Kidney capillary endothelial cell (primary cell): ENCODE data around the gene MEF2C.
"Not testable (repeated sequence)": the region's sequence is repeated elsewhere in the genome, so short reads cannot be mapped to it uniquely, and the experiment has no call there.

ENCODE experiments used
- DNase-seq: peaks from one replicate; pipeline ENCODE4 v3.0.0-alpha.2; 2018; ENCODE audit warnings: low spot score

MEF2C gene

DNA sequence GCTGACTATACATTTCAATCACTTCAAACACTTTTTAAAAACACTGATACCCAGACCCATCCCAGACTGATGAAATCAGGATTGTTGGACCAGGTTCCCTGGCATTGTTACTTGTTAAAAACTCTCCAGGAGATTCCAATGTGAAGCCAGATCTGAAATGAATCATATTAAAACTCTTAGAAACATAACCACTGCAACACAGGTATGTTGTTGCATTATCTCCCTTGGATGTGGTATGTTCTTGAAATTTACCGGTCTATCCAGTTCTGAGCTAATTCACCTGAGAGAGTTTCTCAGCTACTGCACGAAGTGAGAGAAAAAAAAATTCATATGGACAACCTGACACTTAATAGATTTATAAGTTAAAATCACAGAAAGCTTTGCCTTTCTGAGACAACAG is 21.8 kb downstream of the MEF2C start:
- DNase-seq, result no peak

DNA sequence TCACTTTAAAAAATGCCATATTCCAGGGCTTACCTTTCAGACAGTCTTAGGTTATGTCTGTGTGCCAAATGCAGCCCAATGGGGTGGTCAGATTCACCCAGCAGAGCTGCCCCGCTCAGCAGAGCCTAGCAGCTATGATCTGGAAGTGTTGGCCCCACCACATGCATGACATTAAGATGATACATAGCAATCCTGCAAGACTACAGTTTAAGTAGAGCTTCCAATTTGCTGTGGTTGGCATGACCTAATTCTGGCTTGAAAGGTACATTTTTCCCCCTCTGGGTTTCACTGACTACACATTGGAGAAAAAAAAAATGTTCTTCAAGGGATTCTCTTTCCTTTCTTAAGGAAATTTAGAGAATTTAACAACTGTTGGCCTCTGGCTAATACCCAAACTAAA is 22.5 kb downstream of the MEF2C start:
- DNase-seq, result no peak

DNA sequence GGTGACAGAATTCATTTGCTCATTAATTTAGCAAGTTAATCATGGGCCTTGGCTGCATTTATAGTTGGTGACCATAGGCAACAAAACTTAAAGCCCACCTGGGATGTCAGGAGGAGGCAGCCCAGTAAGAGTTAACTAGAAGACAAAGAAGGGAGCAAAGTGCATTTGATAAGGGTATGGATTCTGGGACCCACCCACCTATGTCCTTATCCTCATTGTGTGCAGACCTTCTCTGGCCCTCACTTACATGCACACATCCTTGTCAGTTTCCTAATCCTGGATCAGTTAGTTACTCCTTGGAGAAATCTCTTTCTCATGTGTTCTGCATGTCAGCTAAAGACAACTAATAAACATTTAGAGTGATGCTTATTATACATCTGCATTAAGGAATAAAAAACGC is 24.6 kb downstream of the MEF2C start:
- DNase-seq, result no peak

DNA sequence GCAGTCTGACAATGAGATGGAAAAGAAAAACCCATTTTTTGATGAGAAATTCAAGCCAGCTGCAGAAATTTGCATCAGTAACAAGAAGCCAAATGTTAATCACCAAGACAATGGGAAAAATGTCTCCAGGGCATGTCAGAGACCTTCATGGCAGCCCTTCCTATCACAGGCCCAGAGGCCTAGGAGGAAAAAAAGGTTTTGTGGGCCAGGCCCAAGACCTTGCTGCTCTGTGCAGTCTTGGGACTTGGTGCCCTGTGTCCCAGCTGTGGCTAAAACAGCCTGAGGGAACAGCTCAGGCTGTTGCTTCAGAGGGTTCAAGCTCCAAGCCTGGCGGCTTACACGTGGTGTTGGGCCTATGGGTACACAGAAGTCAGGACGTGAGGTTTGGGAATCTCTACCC is 26.6 kb downstream of the MEF2C start:
- DNase-seq, result not testable (repeated sequence)

DNA sequence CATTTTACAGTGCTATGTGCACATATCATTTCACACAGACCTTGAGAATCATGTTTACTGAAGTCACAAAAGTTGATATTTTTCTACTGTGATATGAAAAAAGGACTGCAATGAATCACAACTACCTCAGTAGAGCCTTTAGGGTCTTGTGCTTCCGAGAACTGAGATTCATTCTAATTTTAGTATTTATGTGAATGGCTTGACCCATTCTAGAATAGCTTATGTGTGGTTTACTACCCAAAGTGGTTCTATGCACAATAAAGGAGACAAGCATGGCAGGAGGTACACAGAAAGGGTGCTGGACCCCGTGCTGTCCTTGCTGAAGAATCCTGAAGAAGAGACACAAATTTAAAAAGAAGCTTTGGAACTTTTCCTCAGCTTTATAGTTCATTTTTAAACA is 28.2 kb downstream of the MEF2C start:
- DNase-seq, result no peak

DNA sequence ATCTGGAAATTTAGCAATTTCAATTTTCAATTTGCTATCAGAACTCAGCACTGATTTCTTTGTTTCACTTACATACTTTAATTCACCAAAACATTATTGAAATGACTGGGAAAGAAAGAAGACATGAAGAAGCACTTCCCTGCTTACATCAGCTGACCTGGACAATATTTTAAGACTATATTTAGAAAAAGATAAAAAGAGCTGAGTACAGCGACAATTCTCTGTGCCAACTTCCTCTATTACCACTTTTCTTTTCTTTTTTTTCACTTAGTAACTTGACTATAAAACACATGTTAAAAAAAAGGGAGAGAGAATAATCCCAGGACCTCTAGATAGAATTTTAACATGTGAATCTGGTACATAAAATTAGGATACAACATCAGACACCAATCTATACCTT is 35.6 kb downstream of the MEF2C start:
- no peak for DNase-seq

DNA sequence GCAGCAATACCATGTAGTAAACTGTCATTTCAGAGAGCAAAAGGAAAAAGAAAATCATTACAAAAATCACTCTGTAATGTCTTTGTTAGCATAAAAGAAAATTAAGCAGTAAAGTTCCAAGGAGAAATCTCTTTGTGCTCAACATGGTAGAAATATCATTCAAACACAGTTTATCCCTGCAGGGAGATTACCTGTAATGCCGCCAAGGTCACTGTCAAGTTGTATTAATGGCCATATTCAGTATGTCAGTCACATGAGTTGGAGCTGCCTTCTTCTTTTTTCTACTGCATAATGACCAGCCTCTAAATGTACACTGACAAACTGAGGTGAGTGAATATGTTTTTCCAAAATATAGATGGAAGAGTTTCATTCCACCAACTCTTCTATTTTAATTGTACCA is 36.5 kb downstream of the MEF2C start:
- DNase-seq, result no peak

DNA sequence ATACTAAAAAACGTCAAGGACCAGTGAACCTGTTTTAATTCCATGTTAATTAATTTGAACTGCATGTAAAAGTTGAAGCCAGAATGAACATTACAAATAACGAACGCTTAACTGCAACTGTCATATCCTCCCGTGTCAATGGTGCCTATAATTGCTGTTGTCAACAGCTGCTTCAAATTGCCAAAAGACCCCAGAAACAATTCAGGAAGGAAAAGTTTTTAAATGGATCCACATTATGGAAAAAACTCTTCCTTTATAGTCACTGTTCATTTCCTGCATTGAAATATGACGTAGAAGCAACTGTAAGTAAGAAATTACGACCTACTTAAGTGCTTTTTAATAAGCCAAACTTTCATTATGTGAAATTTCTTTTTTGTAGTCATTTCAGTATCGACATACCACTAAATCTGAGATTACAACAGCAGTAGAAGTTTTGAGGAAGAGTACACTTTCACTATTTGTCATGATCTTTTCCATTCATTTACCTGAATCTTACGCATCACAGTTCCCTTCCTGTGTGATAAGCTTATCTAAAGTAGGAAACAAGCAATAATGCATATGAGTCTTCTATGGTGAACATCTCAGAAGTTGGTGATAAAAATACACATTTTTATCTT is 37.8 kb downstream of the MEF2C start:
- DNase-seq, result peak; percentile 26

DNA sequence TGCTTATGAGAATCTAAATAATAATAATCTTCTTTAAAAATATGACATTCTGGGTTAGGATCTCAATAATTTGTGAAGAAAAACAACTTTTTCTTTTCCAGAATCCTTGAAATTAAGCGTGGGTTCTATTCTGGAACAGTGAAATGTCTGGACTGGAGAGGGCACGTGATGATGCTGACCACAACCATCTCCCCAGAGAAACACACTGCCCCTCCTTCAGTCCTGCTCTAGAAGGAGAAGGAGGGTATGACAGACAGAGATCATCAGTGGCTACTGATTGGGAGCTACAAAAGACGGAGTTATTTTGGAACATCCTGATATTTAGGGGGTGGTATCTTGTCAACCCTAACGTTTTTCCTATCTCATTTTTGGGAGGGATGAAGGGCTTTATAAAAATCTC is 40.2 kb downstream of the MEF2C start:
- DNase-seq, result no peak

DNA sequence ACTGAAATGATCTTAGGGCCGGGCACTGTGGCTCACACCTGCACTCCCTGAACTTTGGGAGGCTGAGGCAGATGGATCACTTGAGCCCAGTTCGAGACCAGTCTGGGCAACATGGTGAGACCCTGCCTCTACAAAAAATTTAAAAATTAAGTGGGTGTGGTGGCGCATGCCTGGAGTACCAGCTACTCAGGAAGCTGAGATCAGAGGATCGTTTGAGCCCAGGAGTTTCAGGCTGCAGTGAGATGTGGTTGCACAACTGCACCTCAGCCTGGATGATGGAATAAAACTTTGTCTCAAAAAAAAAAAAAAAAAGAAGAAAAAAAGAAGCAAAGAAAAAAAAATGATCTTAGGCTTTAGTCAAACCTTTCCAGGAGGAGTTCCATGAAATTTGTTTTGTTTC is 41.8 kb downstream of the MEF2C start:
- DNase-seq, result no peak

DNA sequence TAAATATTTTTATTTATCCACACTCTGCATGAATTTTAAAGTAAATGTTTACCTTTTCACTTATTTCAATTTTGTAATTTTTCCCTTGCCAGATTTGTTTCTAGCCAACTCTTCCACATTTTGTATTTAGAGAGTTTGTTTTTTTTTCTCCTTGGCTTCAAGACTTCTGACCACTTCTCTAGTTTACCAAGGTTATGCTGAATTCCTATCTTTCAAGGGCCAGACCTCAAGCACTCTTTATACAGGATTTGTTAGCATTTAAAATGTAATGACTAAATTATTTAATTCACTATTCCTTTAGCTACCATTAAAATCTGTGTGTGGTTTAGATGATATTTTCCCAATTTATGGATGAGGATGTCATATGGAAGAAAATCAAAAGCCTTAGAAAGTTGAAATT is 42.5 kb downstream of the MEF2C start:
- no peak for DNase-seq

DNA sequence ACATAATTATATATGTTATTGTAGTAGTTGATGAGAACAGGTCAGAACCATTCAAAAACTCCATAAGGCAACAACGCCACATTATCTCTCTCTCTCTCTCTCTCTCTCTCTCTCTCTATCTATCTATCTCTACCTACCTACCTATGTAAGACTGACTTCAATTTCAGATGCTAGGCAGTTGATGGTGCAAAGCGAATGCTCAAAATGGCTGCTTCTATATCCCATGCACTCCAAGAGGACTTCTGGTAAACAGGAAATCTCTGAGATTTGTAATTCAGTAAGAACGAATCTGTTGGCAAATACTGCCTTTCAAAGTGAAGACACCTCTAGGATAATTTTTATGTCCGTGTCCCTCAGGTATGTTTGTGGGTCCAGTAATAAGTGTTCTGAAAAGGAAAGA is 43.7 kb downstream of the MEF2C start:
- DNase-seq, result no peak

DNA sequence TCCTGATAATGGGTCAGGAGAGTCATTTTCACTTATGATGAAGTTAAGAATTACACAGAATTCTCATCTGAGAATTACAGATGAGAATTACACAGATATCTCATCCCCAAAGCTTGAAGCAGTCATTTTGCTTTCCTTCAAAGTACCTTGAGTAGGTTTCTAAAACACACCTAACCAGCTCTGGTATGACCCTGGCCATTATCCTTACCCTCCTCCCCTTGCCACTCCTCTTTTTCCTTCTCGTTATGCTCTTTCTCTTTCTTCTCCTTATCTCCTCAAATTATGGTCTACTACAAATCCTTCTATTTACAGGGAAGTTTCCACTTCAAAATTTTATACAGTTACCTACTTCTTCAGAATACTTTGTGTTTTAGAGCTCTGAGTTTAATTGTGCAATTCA is 44.5 kb downstream of the MEF2C start:
- no peak for DNase-seq

DNA sequence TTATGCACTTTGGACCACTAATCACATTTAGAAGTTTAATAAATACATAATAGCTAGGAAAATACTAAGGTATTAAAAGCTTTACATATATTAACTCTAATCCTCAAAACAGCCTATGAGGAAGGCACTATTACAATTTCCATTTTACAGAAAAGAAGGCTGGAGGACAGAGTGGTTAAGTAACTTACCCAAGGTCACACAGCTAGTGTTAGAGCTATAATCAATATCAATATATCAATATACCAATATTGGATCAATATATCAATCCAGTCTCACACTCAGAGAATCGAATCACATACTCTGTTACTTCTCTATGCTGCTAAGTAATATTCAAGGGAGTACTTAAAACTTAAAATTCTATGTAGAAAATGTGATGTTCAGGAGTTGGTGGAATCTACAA is 45.2 kb downstream of the MEF2C start:
- no peak for DNase-seq

DNA sequence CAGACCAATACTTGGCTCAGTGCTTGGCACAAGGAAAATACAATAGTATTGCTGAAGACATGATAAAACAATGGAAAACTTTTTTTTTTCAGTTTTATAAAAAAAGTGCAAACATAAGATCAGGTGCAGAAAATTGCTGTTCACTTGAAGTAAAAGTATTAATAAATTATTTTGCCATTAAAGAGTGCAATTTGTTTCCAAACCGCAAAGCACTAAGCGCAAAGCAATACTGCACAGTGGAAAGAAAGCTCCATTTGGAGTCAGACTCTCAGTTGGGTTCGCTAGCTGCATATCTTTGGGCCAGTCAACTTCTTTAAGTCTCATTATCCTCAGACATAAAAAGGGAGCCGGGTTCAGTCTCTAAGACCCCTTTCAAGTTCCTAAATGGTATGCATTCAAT is 45.8 kb downstream of the MEF2C start:
- DNase-seq, result no peak

DNA sequence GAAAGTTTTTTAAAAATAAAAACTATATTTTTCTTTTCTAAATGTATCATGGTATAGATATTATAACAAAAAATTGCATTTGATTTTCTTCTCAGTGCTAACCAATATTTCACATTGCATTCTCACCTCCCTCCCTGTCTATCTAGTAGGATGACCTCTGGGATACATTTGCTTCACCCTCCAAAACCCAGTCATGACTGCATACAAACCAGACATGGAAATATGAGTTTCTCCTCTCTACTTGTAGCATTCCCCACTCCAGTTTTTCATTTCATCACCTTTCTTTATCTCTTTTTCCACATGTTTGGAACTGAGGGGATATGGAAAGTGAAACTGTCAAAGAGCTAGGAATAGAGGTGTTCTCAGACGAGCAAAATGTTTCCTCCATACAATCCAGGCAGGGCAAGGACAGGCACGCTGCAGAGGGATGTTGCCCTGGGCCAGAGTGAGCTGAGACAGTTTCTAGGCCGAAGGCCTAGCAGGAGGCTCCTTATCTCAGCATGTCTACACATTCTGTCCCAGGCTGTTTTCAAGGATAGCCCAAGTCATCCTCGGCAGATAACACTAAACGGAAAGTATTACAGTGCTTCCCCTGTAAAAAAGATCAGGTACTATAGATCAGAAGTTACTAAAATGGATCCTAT is 46.7 kb downstream of the MEF2C start:
- no peak for DNase-seq

DNA sequence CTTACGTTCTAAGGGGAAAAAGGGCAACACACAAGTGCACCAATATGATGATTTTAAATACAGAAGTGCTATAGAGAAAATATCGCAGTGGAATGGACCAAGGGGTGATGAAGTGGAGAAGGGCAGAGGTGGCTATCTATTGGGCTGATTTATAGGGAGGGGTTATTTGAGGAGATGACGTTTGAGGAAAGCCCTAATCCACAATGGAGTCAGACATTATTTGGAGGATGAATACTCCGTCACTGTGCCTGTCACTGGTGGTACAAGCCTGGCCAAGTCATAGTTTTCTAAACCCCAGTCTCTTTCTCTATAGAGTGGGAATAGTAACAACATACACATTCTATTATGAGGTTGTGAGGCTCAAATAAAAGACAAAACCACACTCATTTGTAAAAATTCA is 48.5 kb downstream of the MEF2C start:
- no peak for DNase-seq

DNA sequence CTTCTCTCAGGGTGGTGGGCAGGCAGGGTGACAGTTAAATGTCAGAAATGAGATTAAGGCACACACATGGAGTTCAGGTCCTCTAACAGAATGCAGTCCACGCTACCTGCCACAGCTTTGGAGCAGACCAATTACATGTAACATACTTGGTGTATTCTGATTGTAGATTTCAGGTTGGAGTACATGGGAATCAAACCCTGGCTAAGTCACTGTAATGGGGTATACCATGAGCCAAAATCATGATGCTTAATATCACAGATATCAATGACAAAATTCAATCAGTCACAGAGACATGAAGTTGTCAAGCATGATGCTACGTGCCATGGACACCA is 48.9 kb downstream of the MEF2C start:
- DNase-seq, result no peak

DNA sequence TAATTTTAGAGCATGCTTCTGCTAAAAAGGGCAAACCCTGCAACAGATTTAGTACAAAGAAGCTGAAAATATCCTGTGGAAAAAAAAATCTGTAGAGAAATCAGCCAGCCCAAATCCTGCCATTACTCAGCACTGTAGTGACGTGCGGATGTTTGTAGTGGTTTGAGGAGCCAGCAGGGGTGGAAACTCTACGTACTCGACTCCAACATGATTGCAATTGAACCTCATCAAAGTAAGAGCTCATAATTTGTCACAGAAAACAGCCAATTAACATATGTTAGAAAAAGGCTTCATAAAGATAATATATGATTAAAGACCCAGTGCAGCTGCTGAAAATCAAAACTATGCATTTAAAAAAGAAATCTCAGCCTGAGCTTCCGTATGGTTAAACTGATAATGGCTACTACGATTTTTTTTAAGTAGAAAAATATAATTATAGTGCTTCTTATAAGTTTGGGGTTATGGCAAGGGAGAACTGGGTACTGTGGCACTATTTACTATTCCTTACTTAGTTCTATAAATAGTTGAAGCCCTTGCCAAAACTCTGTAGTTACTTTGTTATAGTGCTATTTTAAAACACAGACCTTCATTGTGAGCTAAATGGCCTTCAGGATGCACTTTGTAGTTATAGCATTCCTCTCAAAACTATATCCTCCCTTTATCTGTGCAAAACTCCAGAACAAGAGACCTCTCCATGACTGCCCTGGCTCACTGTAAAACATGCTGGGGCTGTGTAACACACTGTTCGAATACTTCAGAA is 49.4 kb downstream of the MEF2C start:
- peak; percentile 77 for DNase-seq

DNA sequence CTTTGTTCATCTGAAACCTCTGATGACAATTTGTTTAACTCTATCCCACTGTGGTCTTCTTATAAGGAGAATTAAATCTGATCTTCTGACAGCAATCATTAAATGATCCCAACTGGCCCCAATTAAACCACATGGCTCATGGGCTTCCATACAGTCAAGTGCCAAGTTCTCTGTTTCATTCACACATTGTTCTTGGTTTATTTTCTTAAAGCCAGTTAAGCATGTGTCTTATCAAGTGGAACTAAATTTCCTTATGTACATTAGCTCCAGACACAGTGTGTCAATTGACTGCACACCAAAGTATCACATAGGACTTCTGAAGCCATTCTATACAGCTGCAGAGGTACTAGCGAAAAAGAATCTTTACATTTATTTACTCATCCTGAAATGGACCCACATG is 51.2 kb downstream of the MEF2C start:
- DNase-seq, result no peak

DNA sequence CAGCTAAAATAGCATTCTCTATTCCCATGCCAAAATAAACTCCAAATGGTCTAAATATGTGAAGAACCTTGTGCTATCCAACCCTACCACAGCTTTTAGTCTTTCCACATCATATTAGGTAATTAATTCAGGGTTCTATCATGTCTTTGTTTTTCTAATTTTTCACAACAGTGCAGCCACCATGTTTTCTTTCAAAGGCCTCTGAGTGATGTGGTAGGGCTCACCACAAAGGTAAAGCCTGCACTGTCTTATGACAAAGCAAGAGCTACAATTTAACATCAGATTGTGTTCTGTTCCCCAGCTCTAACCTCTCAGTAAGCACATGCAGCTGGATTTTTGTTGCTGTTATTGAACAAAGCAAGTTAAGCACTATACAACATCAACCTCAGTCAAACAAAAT is 52.4 kb downstream of the MEF2C start:
- no peak for DNase-seq

DNA sequence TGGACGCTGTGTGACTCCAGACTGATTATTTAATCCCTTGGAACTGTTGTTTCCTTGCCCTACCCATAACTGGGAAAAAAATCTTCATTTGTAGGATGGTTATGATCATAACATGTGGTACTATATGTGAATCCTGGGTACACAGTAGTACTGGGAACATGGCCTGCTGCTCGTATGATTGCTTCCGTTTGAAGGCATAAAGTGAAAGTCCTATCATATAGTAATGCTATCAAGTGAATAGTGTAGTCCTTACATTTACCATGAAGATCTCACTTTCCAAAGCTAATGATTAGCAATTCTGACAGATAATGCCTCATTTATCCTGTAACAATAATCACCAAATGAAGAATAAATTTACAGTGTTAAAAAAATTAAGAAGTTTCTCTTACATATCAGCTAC is 53.2 kb downstream of the MEF2C start:
- no peak for DNase-seq

DNA sequence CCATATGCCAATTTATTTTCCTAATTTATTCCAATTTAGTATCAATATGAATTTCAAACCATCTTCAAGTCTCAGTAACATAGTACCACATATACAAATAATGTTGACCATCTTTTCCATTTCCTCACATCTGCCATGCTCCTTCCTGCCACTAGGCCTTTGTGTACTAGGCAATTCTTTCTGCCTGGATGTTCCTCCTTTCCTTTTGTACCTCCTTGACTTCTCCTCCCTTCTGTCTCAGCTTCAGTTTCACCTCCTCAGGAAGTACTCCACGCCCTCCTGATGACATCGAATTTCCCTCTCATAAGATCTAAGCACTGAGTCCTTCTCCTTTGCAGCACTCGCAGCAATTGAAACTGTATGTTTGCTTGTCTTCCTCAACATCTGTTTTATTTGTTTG is 53.9 kb downstream of the MEF2C start:
- peak; percentile 56 for DNase-seq

DNA sequence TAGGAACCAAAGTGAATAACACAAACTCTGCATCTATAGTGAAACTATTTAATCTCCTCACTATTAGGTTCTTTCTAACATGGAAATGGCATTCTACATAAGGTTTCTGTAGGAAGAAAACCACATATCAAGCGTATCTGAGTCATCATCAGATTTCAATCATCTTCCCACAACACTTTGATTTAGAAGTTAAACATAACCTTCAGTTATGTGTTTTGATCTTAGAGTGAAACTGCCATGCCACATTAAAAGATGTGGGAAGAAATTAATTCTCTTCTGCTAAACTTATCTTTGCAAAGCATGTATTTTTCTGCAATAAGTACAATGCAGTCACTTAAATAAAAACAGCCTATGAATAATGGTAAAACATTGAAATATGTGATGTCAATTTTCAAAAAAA is 55.0 kb downstream of the MEF2C start:
- DNase-seq, result no peak
